T-helper 22 cell (primary cell): ENCODE data around the gene ADAMTSL3.
"Not testable (repeated sequence)": the region's sequence is repeated elsewhere in the genome, so short reads cannot be mapped to it uniquely, and the experiment has no call there.

Experiments
- DNase-seq: peaks from one replicate; pipeline ENCODE4 v3.0.0-alpha.2; 2020; ENCODE audit warnings: low read depth

ADAMTSL3 gene

DNA sequence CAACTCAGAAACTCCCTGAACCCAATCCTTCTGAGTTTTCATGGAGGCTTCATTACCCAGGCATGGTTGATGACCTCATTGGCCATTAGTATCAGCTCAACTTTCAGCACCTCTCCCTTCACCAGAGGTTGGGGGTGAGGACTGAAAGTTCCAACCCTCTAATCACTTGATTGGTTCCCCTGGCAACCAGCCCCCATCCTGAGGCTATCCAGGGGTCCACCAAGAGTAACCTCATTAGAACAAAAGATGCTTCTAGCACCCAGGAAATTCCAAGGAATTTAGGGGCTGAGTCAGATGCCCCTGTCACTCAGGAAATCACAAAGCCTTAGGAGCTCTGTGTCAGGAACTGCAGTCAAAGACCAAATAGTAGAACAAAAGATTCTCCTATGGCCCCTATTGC, 43.8 kb downstream of the ADAMTSL3 start:
- no peak for DNase-seq

DNA sequence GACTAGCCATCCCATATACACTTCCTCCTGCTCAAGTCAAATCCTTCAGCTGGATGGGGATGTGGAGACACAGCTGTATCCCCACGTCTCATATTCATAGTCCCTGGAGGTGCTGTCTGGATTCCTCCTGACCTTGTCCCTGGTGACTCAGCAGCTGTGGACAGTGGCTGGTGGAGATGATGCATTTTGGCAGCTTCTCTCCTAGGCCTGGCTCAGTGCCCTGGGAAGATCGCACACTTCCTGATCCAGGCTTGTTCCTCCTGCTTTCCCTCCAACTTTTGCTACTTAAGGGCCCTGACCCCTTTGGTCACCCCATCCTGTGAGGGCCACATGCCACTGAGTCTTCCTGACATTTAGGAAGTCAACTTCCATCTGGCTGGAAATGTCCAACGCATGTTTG, 44.4 kb downstream of the ADAMTSL3 start:
- no peak for DNase-seq

DNA sequence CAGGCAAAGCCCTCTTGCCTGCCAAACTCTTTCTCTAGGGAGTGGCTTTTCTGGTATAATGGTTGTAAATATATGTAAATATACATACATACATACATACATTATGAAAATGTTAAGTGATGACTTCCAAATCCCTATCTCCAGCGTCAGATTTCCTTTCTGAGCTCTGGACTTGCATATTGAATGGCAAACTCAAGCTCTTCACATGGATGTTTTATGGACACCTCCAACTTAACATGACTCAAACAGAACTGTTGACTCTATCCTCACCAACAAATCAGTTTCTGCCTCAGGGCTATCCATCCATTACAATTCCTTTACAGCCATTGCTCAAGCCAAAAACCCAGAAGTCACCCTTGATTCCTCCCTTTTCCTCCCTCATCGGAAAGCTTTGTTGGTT, 45.1 kb downstream of the ADAMTSL3 start:
- DNase-seq, result no peak

DNA sequence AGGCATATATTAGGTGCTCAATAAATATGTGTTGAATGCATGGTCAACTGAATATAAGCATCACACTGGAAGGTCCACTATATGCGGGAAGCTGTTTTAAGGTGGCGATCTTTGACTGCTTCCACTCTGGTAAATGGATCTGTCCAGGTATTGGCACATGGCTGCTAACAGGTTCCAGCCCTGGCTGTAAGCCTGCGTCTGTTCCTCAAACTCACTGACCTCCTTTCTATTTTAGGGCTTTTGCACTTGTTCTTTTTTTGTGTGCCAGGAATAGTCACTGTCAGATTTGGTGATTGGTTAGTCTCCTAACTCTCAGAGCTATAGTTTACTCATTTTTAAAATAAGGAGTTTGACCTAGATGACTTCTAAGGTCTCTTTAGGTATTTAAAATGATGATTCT, 46.2 kb downstream of the ADAMTSL3 start:
- no peak for DNase-seq

DNA sequence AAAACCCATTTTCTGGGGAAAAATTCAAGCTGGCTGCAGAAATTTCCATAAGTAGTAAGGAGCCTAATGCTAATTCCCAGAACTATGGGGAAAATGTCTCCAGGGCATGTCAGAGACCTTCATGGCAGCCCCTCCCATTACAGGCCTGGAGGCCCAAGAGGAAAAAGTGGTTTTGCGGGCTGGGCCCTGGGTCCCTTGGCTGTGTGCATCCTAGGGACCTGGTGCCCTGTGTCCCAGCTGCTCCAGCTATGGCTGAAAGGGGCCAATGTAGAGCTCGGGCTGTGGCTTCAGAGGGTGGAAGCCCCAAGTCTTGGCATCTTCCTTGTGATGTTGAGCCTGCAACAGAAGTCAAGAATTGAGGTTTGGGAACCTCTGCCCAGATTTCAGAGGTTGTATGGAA, 48.4 kb downstream of the ADAMTSL3 start:
- not testable (repeated sequence) for DNase-seq

DNA sequence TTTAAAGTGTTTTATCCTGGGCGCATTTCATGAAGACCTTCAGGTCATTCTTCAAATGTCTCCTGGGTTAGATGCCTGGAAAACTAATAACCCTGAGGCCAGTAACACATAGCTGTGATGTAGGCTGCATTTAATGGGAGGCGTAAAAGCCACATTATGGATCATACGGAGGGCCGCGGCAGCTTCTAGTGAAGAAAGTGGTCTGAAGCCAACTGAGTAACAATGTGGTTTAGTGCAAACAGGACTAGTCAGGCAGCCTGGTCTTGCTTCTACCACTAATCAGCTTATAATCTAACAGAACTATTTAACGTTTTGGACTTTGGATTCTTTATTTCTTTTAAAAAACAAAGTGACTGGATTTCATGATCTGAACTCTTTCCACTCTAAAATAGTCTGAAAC, 54.4 kb downstream of the ADAMTSL3 start:
- DNase-seq, result no peak

DNA sequence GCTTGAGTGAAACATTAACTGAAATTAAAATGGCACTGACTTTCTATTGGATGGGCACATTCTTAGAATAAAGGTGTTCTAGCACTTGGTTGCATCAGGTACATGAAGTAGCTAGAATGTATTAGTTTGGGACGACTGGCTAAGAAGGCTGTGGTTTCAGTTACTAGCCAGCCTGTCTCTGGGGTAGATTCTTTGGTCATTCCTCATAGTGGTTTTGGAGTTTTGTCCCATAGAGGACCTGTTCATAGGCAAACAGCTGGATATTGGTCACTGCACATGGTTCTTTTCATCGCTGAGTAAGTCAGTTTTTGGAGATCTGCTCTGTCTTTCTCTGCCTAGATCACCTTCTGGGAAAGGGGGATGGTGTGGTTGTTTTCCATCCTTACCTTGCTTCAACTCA, 55.3 kb downstream of the ADAMTSL3 start:
- no peak for DNase-seq

DNA sequence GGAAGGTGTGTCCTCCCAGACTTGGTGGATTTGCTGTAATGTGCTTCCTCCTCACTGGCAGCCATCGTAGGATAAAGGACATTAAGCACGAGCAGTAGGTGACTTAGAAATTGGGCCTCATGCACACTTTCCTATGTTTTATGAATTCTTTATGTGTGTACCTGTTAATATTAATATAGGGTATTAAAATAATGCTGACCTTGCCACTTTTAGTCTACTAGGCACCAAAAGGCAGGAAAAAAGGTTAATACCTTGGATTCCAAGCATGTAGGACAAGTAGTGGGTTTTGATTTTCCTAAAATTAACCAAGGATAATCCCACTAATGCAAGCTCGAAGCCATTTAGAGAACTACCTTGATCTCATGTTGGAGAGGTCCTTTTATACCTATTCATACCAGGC, 55.9 kb downstream of the ADAMTSL3 start:
- no peak for DNase-seq

DNA sequence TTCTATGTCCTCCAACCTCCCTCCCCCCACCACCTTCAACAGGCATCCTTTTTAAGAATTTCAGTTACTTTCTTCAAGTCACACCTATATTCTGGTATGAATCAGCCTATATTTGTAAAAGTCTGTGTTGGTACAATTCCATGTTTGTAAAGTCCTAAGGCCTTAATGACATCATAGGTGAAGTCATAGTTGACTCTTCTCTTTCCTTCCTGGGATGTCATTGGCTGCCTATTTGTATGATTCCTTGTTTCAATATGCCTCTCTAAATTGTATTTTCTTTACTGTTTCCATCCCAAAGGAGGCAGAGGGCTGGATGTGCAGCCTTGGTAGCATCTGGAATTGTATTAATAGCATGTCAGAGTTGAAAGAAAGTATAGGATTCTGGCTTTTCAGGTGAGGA, 56.5 kb downstream of the ADAMTSL3 start:
- DNase-seq, result no peak

DNA sequence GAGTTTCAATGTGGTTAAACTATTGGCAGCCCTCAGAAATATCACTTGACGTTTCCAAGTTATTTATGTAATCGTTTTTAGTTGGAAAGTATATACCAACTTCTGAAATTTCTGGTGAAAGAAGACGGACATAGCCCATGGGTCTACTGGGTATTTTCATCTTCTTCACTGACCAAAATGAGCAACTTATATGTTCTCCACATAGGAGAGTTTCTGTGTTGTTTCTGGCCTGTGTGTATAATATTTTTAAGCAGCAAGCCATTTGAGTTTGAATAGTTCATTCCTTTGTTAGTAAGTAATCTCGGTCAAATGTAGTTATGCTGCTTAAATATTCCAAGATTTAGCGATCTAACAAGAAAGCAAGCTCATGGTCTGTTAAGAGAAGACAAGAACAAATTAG, 57.3 kb downstream of the ADAMTSL3 start:
- DNase-seq, result no peak

DNA sequence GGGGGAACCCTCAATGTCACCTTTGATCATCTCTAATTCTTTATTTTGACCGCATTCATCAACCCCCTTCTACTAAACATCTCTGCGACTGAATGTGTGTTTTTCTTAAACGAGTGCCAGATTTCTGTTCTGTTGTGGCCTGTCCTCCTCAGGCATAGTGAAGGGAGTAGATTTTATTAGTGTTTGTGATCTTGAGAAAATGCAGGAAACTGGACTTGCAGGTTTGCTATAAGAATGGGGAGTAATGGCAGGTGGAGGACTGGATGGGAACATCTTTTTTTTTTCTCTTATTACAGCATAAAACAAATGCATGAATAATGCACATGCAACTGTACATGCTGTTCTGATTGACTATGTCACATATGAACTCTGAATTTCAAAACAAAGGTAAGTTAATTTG, 59.3 kb downstream of the ADAMTSL3 start:
- DNase-seq, result no peak

DNA sequence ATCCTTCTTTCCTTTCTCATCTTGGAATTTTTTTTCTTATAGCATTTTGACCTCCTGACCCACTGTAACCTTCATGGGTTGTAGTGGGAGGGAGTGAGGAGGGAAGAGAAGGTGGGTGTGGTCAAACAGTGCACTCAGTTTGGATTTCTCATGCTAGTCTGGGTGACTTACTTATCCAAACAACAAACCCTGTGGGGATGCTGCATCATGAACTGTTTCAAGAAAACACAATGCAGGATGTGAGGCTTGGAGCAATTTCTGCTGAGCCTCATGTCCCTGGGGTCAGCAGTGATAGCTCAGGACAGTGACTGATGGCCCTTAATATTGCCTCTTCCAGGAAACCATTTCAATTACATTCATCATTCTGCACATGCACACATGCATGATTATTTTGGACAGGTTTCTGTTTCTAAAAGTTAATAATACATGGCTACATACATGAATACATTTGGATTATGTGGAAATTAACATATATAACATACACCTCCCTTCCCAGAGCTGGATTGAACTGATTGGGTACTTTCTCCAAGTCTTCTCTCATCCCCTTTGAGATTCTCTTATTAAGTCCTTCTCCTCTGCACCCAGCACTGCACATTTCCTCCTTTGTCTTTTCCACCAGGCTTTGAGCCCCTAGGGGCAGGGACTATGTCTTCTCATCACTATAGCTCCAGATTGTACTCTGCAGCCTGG, 61.2 kb downstream of the ADAMTSL3 start:
- DNase-seq, result no peak

DNA sequence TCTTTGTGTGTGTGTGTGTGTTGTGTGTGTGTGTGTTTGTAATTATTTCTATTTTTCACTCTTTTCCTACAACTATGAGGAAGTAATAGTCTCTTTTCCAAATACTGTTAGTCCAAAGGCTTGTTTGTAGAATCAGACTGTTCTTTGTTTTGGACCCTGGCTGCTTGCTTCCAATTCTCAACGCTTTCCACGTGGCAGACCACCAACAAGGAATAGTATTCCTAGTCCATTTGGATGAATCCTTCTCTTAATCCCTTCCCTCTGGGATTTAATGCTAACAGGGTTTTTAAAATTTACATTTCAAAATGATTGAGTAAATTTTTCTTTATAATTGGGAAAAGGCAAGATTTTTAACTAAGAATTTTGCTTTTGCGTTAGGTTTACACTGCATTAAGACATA, 62.7 kb downstream of the ADAMTSL3 start:
- DNase-seq, result no peak

DNA sequence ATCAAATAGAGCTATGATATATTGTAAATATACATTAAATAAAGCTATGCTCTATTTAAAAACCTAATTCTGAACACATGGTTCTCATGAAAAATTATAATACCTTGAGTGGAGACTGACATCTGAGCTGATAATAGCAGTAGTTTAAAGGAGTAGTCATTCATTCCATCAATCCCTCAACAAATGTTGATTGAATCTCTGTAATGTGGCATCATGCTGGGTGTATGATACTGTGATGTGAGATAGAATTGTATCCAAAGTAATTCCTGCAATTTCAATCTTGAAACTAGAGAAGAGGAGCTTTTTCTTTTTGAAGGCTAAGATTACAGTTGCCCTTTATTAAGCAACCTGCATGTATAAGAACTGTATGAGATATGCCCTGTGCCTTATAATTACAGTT, 63.1 kb downstream of the ADAMTSL3 start:
- no peak for DNase-seq

DNA sequence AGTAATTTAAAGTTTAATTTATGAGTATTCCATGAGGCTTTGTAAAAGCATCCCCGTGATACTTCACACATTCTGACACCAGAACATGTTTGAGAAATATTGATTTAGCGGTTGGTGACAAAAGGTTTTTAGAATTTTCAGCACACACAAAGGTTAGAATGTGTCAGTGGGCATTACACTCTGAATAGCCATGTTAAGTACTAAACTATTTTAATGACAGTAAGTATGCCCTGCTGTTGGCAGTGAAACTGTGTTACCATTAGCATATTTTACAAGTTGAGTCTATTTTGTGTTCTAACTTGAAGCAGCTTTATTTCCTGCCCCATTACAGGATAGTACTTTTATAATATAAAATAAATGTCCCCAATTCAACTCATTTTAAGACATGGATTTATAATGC, 66.5 kb downstream of the ADAMTSL3 start:
- no peak for DNase-seq

DNA sequence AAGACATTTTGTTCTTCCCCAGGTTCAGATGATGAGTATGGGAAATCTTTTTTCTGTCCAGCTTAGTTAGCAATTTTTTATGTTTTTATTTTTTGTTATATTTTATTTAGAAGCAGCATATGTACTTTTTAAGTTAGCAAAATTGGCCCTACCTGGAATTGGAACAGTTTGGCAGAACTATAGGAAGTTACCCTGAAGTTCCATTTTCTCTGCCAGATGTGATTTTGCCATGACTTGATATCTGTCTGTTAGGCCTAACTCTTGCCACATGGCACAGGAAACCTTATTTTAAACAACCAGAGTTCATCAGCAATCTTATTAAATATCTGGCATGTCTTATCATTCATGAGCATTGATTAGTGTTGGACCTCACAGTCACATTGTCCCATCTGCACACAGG, 67.1 kb downstream of the ADAMTSL3 start:
- DNase-seq, result no peak

DNA sequence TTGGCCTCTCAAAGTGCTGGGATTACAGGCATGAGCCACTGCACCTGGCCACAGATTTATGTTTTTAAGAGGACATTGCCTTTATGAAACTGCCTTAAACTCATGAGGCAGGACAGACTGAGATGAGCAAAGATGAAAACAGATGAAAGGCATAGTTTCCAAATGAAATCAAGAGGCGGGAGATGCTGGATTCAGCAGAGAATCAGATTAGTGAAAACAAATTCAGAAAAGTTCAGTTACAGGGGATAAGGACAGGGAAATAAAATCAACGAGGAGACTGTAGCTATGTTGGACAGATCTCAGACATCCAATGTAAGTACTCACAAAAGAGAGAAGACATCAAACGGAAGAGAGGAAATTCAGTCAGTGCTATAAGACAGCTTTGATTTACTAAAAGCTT, 68.1 kb downstream of the ADAMTSL3 start:
- no peak for DNase-seq

DNA sequence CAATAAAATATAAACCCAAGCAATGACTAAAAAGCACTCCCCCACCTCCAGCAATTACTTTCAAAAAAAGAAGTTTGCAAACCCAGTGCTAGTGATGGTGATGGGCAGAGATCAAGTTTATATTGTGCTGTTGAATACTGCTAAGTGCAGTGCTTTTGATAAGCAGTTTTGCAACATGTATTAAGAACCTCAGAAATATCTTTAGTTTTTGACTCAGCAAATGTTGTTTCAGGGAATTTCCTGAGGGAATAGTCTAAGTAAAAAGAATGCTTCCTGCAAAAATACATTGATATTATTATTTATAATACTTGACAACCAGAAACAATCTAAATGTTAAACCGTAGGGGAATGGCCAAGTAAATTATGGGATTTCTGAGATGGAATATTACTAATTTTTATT, 69.3 kb downstream of the ADAMTSL3 start:
- no peak for DNase-seq

DNA sequence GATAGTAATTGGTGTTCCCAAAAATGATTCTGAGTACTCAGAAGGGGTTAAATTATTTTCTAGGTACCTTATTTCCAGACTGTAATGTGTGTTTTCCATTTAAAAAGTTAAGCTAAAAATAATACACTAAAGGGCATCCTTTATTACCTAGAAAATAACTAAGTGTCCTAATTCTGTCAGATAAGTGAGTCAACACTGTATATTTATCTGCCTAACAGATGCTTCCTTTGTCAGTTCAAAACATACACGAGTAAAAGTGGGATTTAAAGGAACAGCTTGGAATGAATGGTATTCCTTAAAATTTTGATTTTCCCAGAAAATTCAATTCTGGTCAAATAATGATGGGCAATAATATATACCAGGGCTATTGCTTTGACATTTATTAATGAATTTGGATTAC, 78.3 kb downstream of the ADAMTSL3 start:
- DNase-seq, result no peak

DNA sequence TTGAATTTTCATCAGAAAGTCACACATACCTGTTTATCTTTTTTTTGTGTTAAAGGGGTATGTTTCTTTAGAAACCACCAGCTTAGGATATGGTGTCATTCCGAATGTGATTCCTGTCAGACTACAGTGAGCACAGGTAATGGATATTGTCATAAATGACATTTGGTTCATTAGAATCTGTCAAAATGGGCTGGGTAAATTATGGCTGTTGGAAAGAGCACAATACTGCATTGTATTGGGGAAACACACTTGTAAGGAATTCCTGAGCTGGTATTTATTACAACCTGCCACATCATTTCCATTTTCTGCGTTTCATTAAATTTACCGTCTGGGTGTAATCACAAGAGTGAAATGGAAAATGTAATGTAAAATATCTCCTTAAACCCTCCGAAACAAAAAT, 78.8 kb downstream of the ADAMTSL3 start:
- no peak for DNase-seq

DNA sequence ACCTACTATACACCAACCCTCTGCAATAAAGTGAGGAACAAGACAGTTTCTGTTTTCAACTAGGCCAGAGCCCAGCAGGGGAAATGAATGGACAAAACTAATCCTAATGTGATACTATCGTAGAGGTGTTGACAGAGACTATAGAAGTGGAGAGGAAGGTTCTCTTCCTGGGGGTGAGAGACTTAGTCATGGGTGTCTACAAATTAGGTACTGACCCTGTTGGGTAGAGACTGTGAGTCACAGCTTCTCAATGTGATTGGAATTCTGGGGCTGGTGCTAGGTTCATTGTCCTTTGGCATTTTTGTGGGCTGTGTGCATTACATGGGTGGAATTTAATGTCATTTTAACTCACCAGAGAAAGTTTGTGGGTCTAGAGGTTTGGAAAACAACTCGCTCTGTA, 79.3 kb downstream of the ADAMTSL3 start:
- no peak for DNase-seq

DNA sequence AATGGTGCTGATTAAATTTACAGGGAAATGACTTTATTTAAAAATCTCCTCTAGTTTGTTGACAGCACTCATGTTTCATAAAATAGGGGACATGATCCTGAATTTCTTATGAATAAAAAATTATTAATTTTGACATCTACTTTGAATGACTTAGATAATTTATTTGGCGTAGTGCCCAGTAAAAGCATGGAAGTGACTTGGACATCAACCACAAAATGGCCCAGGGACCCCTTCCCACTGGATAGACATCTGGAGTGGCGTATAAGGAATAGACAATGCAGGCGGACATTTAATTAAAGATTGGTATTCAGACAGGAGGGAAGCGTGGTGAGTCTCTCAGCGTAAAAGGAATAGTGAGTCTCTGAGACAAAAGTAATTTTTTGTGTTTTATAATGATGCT, 79.8 kb downstream of the ADAMTSL3 start:
- no peak for DNase-seq

DNA sequence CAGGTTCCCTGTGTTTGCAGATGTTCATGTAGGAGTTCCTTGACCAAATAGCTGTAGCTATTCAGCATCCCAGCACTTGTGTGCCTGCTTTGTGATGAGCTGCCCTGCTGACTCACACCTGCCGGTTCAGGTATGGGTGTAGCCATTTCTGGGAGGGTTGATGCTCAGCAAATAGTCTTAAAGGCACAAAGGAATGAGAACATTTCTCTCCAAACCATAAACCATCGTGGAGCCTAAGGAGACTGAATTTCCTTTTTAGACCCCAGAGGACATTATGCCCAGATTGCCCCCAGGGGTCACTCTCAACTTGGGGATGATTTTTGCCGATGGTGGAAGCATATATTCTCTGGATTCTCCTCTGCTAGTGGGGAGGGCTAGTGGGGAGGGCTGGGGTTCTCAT, 80.6 kb downstream of the ADAMTSL3 start:
- no peak for DNase-seq

DNA sequence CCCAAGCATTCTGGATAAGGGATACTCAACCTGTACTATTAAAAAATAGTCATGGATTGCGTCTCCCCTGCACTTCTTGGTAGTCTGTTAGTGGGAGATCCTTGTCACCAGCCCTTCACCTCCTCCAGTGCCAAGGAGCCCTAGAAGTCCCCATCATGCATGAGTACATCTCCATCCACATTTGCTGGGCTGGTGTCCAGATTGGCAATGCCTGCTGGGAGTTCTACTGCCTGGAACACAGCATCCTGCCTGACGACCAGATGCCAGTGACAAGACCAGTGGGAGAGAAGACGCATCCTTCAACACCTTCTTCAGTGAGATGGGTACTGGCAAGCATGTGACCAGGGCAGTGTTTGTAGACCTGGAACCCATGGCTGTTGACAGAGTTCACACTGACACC, 85.7 kb downstream of the ADAMTSL3 start:
- no peak for DNase-seq

DNA sequence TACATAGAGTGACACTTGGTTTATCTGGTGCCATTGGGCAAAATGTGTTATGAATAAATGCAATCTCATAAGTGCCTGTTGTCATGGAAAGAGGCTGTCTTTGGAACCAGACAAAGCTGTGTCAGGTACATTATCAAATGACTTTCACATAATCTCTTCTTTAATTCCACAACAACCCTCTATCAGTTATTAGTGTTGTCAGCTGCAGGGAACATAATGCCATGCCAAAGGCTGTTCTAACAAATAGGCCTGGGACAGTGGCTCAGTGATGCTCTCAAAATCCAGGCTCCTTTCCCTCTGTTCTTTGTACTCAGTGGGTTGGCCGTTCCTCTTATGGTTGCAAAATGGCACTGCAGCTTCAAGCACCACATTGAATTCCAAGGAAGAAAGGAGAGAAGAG, 91.8 kb downstream of the ADAMTSL3 start:
- DNase-seq, result no peak
